A673 (cell line): ENCODE data around the gene WWC1.

Experiments
- CTCF ChIP-seq: fragments of 300-800, 200-600 bp; sonication (generic); conservative IDR thresholded peaks from 2 replicates; pipeline ENCODE4 v1.5.1; 2017; ENCODE audit warnings: low read depth, mild to moderate bottlenecking, antibody characterized with exemption, low read length, moderate library complexity, mixed read lengths
- EZH2 ChIP-seq: fragments of 200-600 bp; sonication (generic); IDR thresholded peaks from 2 replicates; pipeline ENCODE4 v1.6.1; 2017; ENCODE audit warnings: borderline replicate concordance, low read depth, mild to moderate bottlenecking, mixed read lengths, antibody characterized with exemption, low read length; ENCODE audit not compliant: poor library complexity, severe bottlenecking

- TF ChIP-seq CTCF (no peak), EZH2 (no peak)
Observed at GRCh38 chr5:168432903-168433302, 141.5 kb downstream of the WWC1 start.
